Stimulated activated CD4-positive, alpha-beta T cell treated with anti-CD3 and anti-CD28 coated beads, Interleukin-1b, Interleukin-23, amount 100 ng/mL, for 24 hours (primary cell): ENCODE measurements around the gene ZNF784.

Experiments used
- DNase-seq, 4 experiments: peaks; one replicate each; pipeline ENCODE4 v3.0.0-alpha.2; 2020; ENCODE audit warnings: low read depth in 4 of 4, low spot score in 1 of 4

Gene ZNF784

GRCh38 chr19:55624109-55625003, at the start of gene ZNF784:
Gene ZNF784, minus strand, starts transcription at chr19:55624566. Its CDS starts 5 bp downstream, at chr19:55624561.
- DNase-seq = peak; percentile 89 to 96 (median 90)

- DNase-seq = no peak
Measured at GRCh38 chr19:55673889-55674288, 49.5 kb upstream of the ZNF784 start.

- DNase-seq = no peak
Measured at GRCh38 chr19:55673465-55673864, 49.1 kb upstream of the ZNF784 start.

GRCh38 chr19:55672418-55672817, 48.1 kb upstream of the ZNF784 start:
- no peak for DNase-seq

- DNase-seq = no peak
Measured at GRCh38 chr19:55671054-55671378, 46.6 kb upstream of the ZNF784 start.

- no peak for DNase-seq
Measured at GRCh38 chr19:55670280-55671053, 46.1 kb upstream of the ZNF784 start.

- DNase-seq = no peak
Measured at GRCh38 chr19:55669418-55670279, 45.3 kb upstream of the ZNF784 start.

- no peak for DNase-seq
Measured at GRCh38 chr19:55668603-55669348, 44.4 kb upstream of the ZNF784 start.

- no peak for DNase-seq
Measured at GRCh38 chr19:55667958-55668357, 43.6 kb upstream of the ZNF784 start.

GRCh38 chr19:55667511-55667910, 43.1 kb upstream of the ZNF784 start:
- DNase-seq = no peak

- no peak for DNase-seq
Measured at GRCh38 chr19:55667006-55667381, 42.6 kb upstream of the ZNF784 start.

GRCh38 chr19:55666343-55667005, 42.1 kb upstream of the ZNF784 start:
- DNase-seq = no peak

- no peak for DNase-seq
Measured at GRCh38 chr19:55663846-55664536, 39.6 kb upstream of the ZNF784 start.

GRCh38 chr19:55661826-55662225, 37.5 kb upstream of the ZNF784 start:
- DNase-seq = no peak

- no peak for DNase-seq
Measured at GRCh38 chr19:55660991-55661390, 36.6 kb upstream of the ZNF784 start.

- DNase-seq = no peak
Measured at GRCh38 chr19:55660404-55660803, 36.0 kb upstream of the ZNF784 start.

- no peak for DNase-seq
Measured at GRCh38 chr19:55659822-55660221, 35.5 kb upstream of the ZNF784 start.

- no peak for DNase-seq
Measured at GRCh38 chr19:55658846-55659459, 34.6 kb upstream of the ZNF784 start.
